Muscle layer of duodenum (tissue), 2 donors: ENCODE results near the gene ABI1.

Experiments
- H3K27ac ChIP-seq: one replicate; pipeline ENCODE4 v1.7.0; 2013; ENCODE audit warnings: mild to moderate bottlenecking, low read length
- H3K27me3 ChIP-seq: one replicate; pipeline ENCODE4 v1.7.0; 2013; ENCODE audit warnings: low read depth, mild to moderate bottlenecking, control low read depth, low read length
- H3K36me3 ChIP-seq, 2 donors: one replicate each; pipeline ENCODE4 v1.7.0; 2013; ENCODE audit warnings: low read length in 2 of 2, control low read depth in 1 of 2, mild to moderate bottlenecking in 1 of 2; ENCODE audit not compliant: insufficient read depth in 2 of 2, control insufficient read depth in 1 of 2
- H3K4me1 ChIP-seq, 2 donors: one replicate each; pipeline ENCODE4 v1.7.0; 2013; ENCODE audit warnings: low read length in 2 of 2, mild to moderate bottlenecking in 2 of 2, control low read depth in 1 of 2, moderate library complexity in 1 of 2; ENCODE audit not compliant: insufficient read depth in 2 of 2, control insufficient read depth in 1 of 2
- H3K4me3 ChIP-seq, 2 donors: one replicate each; pipeline ENCODE4 v1.7.0; 2013; ENCODE audit warnings: low read length in 2 of 2, low read depth in 1 of 2, mild to moderate bottlenecking in 1 of 2
- H3K9me3 ChIP-seq, 2 donors: one replicate each; pipeline ENCODE4 v1.7.0; 2013; ENCODE audit warnings: low read length in 2 of 2, control low read depth in 1 of 2, mild to moderate bottlenecking in 1 of 2; ENCODE audit not compliant: control insufficient read depth in 1 of 2
- donor health status: healthy.

Gene ABI1

GRCh38 chr10:26844396-26844975 lies 16.3 kb downstream of the ABI1 start:
- H3K36me3 ChIP-seq: no peaks in the 10 kb centered on the region

DNA sequence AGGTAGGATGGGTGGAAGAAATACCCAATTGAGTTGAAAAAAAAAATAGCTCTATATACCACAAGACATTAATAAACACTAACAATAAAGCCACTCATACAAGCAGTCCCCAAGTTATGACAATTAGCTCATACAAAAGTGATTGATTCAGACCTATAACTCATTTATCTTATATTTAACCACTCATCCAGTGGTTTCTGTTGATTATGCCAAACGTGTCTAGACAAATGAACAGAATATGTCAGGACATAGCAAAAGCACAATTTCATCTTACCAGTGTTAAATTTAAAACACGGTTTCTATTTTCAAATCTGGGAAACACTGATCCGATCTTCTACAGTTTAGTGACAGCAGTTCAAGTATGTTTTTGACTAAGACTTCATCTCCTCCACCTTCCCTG lies 17.0 kb downstream of the ABI1 start:
- H3K27me3 ChIP-seq: no peaks in the 10 kb centered on the region
- H3K27ac ChIP-seq: no peak overlapping the region
- no peak overlapping the region for H3K4me3 ChIP-seq
- H3K9me3 ChIP-seq: no peaks in the 10 kb centered on the region
- H3K36me3 ChIP-seq: no peaks in the 10 kb centered on the region
- peaks cover 0 to 9% of the 10 kb centered on the region in 2 donors for H3K4me1 ChIP-seq

More at GRCh38 chr10:26844396-26844975, 16.3 kb downstream of the ABI1 start:
- Histone ChIP-seq H3K9me3 (no peaks in the 10 kb centered on the region), H3K4me3 (no peak overlapping the region), H3K4me1 (peaks cover 0 to 9% of the 10 kb centered on the region in 2 donors), H3K27ac (no peak overlapping the region), H3K27me3 (no peaks in the 10 kb centered on the region)

- no peak overlapping the region for H3K27ac ChIP-seq
- H3K4me3 ChIP-seq: no peak overlapping the region
- peaks cover 0 to 9% of the 10 kb centered on the region in 2 donors for H3K4me1 ChIP-seq
Measured at GRCh38 chr10:26841733-26842317, 18.9 kb downstream of the ABI1 start.

GRCh38 chr10:26840938-26841732 lies 19.6 kb downstream of the ABI1 start:
- Histone ChIP-seq H3K4me3 (no peak overlapping the region), H3K36me3 (no peaks in the 10 kb centered on the region), H3K9me3 (no peaks in the 10 kb centered on the region), H3K27ac (no peak overlapping the region), H3K4me1 (peaks cover 0 to 9% of the 10 kb centered on the region in 2 donors), H3K27me3 (no peaks in the 10 kb centered on the region)

More at GRCh38 chr10:26841733-26842317, 18.9 kb downstream of the ABI1 start:
- Histone ChIP-seq H3K27me3 (no peaks in the 10 kb centered on the region), H3K9me3 (no peaks in the 10 kb centered on the region), H3K36me3 (no peaks in the 10 kb centered on the region)

DNA sequence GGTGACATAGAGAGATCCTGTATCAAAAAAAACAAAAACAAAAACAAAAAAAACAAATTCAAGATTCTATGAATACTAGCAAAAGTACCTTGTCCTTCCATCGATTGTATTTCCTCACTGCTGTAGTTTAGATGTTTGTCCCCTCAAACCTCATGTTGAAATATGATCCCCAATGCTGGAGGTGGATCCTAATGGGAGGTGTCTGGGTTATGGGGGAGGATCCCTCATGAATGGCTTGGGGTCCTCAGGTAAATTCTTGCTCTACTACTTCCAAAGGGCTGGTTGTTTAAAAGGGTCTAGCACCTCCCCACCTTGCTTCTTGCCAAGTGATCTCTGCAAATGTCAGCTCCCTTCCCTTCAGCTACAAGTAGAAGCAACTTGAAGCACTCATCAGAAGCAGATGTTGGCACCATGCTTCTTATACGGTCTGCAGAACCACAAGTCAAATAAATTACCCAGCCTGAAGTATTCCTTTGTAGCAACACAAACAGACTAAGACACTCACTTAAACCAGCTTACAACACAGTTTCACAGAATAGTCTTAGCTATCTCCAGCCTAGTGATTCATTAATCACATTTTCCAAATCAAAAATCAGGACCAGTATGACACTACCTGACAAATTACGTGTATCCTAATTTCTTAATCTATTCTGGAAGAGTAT lies 20.7 kb downstream of the ABI1 start:
- H3K9me3 ChIP-seq: no peaks in the 10 kb centered on the region
- H3K27me3 ChIP-seq: no peaks in the 10 kb centered on the region
- no peak overlapping the region for H3K27ac ChIP-seq
- H3K4me3 ChIP-seq: no peak overlapping the region
- peaks cover 0 to 9% of the 10 kb centered on the region in 2 donors for H3K4me1 ChIP-seq
- H3K36me3 ChIP-seq: no peaks in the 10 kb centered on the region

- no peaks in the 10 kb centered on the region for H3K27me3 ChIP-seq
- H3K4me3 ChIP-seq: no peak overlapping the region
- no peaks in the 10 kb centered on the region for H3K9me3 ChIP-seq
- H3K36me3 ChIP-seq: no peaks in the 10 kb centered on the region
- H3K4me1 ChIP-seq: peaks cover 0 to 9% of the 10 kb centered on the region in 2 donors
- no peak overlapping the region for H3K27ac ChIP-seq
Measured at GRCh38 chr10:26837139-26837538, 23.6 kb downstream of the ABI1 start.

- no peak overlapping the region for H3K27ac ChIP-seq
Measured at GRCh38 chr10:26835025-26835424, 25.7 kb downstream of the ABI1 start.

DNA sequence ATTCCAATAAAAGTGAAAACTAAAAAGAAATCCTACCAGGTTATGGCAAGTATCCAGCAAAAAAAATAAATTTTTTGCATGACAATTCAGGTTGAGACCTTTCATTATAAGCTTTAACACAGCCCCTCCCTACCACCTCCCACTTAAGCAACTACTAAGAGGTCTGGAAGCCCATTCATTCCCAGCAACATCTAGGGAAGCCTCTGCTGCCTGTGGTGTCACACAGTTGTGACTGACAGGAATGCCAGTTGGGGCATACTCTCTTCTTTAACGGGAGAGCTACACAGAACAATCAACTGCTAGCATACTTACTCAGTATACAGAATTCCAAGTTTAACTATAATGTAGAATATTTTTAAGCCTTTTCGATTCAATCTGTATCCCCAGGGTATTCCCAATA lies 27.8 kb downstream of the ABI1 start:
- no peaks in the 10 kb centered on the region for H3K9me3 ChIP-seq
- no peaks in the 10 kb centered on the region for H3K36me3 ChIP-seq
- H3K27ac ChIP-seq: no peak overlapping the region
- no peak overlapping the region for H3K4me3 ChIP-seq
- H3K4me1 ChIP-seq: no peaks in the 10 kb centered on the region
- no peaks in the 10 kb centered on the region for H3K27me3 ChIP-seq

More at GRCh38 chr10:26835025-26835424, 25.7 kb downstream of the ABI1 start:
- Histone ChIP-seq H3K27me3 (no peaks in the 10 kb centered on the region), H3K4me1 (peaks cover 0 to 2% of the 10 kb centered on the region in 2 donors), H3K4me3 (no peak overlapping the region), H3K36me3 (no peaks in the 10 kb centered on the region), H3K9me3 (no peaks in the 10 kb centered on the region)

DNA sequence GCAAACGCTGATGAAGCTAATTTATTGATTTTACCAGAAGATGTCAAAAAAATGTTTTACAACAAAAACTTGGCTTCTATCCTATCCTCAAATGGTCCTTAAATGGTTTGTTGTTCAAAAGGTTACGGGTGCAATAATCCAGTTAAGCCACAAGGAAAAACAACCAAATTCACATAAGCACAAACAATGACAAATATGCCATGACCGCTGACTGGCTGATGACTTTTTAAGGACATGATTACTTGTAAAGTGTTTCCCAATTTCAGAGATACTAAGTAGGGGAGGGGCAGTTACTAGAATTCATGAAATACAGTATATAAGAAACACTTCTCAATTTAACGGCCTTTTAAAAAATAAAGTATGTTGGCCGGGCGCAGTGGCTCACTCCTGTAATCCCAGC lies 28.8 kb downstream of the ABI1 start:
- Histone ChIP-seq H3K9me3 (no peaks in the 10 kb centered on the region), H3K4me3 (no peak overlapping the region), H3K27me3 (no peaks in the 10 kb centered on the region), H3K27ac (no peak overlapping the region), H3K4me1 (no peaks in the 10 kb centered on the region), H3K36me3 (no peaks in the 10 kb centered on the region)

DNA sequence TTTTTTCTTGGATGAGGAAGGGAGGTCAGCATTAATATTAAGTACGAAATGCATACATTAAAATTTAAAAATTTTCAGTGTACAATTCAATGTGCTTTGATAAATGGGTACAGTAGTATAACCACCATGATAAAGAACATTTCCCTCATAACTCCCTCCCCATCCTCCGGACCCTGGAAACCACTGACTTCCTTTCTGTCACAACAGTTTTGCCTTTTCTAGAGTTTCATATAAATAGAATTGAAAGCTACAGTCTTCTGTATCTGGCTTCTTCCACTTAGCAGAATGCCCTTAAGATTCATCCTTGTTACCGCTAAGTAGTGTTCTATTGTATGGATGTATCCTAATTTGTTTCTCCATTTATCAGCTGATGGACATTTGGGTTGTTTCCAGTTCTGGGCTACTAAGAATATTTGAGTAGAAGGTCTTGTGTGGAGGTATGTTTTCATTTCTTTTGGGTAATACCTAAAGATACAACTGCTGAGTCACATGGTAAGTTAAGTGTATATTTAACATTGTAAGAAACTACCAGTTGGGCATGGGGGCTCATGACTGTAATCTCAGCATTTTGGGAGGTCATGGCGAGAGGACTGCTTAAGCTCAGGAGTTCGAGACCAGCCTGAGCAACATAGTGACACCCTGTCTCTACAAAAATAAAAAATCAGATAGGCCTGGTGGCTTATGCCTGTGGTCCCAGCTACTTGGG lies 30.8 kb downstream of the ABI1 start:
- Histone ChIP-seq H3K36me3 (no peaks in the 10 kb centered on the region), H3K27me3 (no peaks in the 10 kb centered on the region), H3K9me3 (no peaks in the 10 kb centered on the region), H3K4me3 (no peak overlapping the region), H3K27ac (no peak overlapping the region), H3K4me1 (no peaks in the 10 kb centered on the region)
